ENCODE results near the gene PADI3.

PADI3 gene

GRCh38 chr1:17286646-17287045 is 37.7 kb downstream of the PADI3 start:
- TF ChIP-seq CTCF (IDR thresholded peaks at IDR 0.05; ENCODE audit: insufficient read depth, low read depth, low read length, missing control alignments) = no peak
- DNase-seq (ENCODE audit: low read depth) = no peak
- no peak overlapping the region for H3K4me3 ChIP-seq (ENCODE audit: low read depth, low read length)

- no peak for DNase-seq (ENCODE audit: low read depth)
- H3K4me3 ChIP-seq (ENCODE audit: low read depth, low read length) = no peak overlapping the region
- no peak for TF ChIP-seq CTCF (IDR thresholded peaks at IDR 0.05; ENCODE audit: insufficient read depth, low read depth, low read length, missing control alignments)
Observed at GRCh38 chr1:17287130-17287776, 38.4 kb downstream of the PADI3 start.

GRCh38 chr1:17289721-17290120 is 40.8 kb downstream of the PADI3 start:
- no peak for TF ChIP-seq CTCF (IDR thresholded peaks at IDR 0.05; ENCODE audit: insufficient read depth, low read depth, low read length, missing control alignments)
- H3K4me3 ChIP-seq (ENCODE audit: low read depth, low read length) = no peak overlapping the region
- DNase-seq (ENCODE audit: low read depth) = no peak

GRCh38 chr1:17290553-17290952 is 41.7 kb downstream of the PADI3 start:
- DNase-seq (ENCODE audit: low read depth) = no peak
- H3K4me3 ChIP-seq (ENCODE audit: low read depth, low read length) = no peak overlapping the region
- TF ChIP-seq CTCF (IDR thresholded peaks at IDR 0.05; ENCODE audit: insufficient read depth, low read depth, low read length, missing control alignments) = no peak

GRCh38 chr1:17292299-17293160 is 43.6 kb downstream of the PADI3 start:
- DNase-seq (ENCODE audit: low read depth) = no peak
- TF ChIP-seq CTCF (IDR thresholded peaks at IDR 0.05; ENCODE audit: insufficient read depth, low read depth, low read length, missing control alignments) = no peak
- no peak overlapping the region for H3K4me3 ChIP-seq (ENCODE audit: low read depth, low read length)

GRCh38 chr1:17293681-17294425 is 45.0 kb downstream of the PADI3 start:
- TF ChIP-seq CTCF (IDR thresholded peaks at IDR 0.05; ENCODE audit: insufficient read depth, low read depth, low read length, missing control alignments) = no peak
- no peak for DNase-seq (ENCODE audit: low read depth)
- H3K4me3 ChIP-seq (ENCODE audit: low read depth, low read length) = no peak overlapping the region

All from GM12865 (cell line).